Jurkat, Clone E6-1 (cell line): ENCODE results near the gene RRAD.
"Not testable (repeated sequence)": the region's sequence is repeated elsewhere in the genome, so short reads cannot be mapped to it uniquely, and the experiment has no call there.

ENCODE experiments used
- DNase-seq: peaks from one replicate; pipeline ENCODE4 v3.0.0-alpha.2; 2011; ENCODE audit warnings: low read depth, low spot score
- H3K4me3 ChIP-seq: 2 replicates; pipeline ENCODE4 v1.5.1; 2011; ENCODE audit warnings: mild to moderate bottlenecking, low read length, control low read depth, moderate library complexity

The RRAD gene

DNA sequence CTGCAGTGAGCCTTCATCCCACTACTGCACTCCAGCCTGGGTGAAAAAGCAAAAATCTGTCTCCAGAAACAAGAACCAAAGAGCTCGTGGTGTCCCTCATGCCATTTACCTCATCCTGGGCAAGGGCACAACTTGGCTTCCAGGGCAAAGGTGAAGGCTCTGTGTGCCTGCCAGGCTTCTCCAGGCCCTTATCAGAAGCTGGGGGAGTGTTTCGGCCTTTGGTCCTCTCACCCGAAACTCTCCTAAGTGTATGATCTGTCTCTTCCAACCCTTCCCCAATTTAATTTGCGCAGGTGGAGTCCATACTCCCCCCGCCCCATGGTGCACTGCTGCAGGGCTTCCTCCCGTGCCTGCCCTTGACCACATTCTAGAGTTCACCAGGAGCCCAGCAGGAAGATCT, 11.1 kb upstream of the RRAD start:
- H3K4me3 ChIP-seq, result no peak overlapping the region
- no peak for DNase-seq

DNA sequence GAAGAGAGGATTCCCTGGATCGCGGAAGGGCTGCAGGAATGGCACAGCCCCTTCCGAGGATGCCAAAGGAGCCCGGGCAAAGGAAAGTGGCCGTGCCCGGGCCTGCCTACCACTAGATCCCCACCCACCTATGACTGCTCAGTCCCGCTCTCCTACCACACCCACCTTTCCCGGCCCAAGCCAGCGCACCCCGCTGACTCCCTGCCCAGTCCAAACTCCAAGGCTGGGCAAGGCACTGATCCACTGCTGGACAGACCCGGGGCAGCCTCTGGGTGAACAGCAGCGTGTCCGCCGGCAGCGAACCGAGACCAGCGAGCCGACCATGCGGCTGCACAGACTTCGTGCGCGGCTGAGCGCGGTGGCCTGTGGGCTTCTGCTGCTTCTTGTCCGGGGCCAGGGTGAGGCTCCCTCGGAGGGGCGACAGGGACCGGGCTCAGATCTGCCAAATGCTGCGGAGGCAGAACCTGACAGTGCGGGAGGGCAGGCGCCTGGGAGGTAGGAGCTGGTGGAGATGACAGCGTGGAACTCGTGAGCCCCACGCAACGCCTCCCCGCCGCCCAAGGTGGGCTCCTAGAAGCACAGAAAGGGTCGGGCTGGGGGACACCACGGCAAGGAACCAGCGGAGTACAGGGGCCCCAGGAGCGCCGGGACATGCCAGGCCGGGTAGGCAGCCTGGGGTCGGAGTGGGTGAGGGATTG, 10.1 kb upstream of the RRAD start, which contains the start of gene CES2:
Gene CES2 (plus strand): TSS at position 203 of the 698 bp plus-strand sequence. CDS start 120 bp downstream, at position 323.
- peak within 1 kb of the TSS; percentile 99 for H3K4me3 ChIP-seq
- no peak for DNase-seq

DNA sequence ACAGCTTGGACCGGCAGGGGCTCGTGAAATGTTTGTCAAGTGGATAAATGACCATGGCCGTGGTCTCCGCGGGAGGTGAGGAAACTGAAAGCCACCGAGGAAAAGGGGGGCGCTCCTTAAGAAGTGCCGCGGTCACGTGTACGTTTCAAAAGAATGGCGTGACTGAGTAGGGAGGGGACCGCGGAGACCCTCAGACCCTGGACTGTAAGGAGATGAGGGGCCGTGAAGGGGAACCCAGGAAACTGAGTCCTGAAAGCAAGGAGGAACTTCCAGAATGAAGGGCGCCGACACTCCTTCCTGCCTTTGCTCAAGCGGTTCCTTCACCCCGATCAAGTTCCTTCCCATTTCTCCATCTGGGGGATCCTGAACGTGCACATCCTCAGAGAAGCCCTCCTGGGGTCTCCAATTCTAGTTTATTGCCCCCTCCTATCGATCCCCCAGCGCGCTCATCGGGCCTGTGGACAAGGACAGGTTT, 9.5 kb upstream of the RRAD start:
- H3K4me3 ChIP-seq, result peak overlapping the region; percentile 99
- not testable (repeated sequence) for DNase-seq

DNA sequence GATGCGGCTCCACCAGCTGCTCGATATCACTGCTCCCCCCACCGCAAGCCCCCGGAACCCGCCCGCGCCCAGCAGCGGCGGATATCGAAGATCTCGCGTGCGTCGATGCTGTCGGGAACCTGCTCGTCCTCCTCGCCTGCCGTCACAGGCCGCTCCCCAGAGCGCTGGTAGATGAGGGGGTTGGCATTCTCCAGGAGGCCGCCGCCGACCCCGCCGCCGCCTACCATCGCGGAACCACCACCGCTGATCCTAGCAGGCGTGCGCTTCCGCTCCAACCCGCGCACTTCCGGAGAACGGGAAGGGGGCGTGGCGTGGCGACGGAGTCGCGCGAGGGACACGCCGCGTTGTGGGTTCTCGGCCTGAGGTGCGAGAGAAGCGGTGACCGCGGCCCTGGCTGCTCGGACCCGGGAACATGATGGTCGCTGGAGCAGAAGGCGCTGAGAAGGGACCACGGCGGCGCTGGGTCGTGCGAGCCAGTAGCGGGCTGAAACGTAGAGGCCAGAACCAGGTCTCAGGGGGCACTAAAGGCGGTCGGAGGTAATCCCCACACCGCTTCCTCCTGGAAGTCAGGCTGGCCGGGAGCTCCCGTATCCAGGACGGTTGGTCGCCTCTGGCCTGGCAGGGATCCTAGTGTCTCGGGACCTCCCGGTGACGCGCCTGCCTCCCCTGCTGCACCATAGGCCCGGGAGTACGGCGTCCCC, 9.0 kb upstream of the RRAD start, which contains the start of gene CIAO2B:
Gene CIAO2B (minus strand): TSS at position 265 of the 701 bp plus-strand sequence. CDS start 38 bp downstream, at position 227.
- peak within 1 kb of the TSS; percentile 99 for H3K4me3 ChIP-seq
- DNase-seq, result peak; percentile 69

DNA sequence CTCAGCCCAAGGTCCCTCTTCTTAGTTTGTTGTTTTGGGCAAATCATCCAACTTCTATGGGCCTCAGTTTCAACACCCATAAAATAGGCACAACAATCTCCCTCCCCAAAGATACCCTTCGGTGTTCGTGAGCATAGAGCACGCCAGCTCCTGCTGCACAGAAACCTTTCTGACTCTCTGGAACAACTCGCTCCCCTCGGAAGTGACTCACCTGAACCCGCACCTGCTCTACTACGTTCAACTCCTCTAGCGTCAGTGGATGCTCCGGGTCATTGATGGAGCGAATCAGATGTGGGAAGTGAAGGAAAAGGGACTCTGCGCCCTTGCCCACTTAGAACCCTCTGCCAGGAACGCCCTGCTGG, 8.4 kb upstream of the RRAD start:
- DNase-seq, result no peak
- peak overlapping the region; percentile 99 for H3K4me3 ChIP-seq

DNA sequence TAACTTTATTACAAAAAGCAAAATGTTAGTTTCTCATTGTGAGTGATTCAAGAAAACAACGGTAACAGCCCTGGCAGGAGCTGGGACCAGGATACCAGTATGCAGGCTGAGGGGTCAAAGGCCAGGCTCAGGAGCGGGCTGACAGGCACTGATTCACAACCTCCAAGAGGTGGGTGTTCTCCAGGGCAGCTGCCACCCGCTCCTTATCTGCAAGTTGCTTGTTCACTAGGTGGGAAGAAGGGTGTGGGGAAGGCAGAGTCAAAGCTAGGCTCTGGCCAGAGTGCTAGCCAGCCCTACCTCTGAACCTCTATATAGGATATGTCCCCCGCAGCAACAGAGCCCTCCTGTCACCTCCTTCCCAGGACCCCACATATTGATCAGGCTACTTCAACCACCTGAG, 6.7 kb upstream of the RRAD start:
- DNase-seq, result no peak
- H3K4me3 ChIP-seq, result no peak overlapping the region

DNA sequence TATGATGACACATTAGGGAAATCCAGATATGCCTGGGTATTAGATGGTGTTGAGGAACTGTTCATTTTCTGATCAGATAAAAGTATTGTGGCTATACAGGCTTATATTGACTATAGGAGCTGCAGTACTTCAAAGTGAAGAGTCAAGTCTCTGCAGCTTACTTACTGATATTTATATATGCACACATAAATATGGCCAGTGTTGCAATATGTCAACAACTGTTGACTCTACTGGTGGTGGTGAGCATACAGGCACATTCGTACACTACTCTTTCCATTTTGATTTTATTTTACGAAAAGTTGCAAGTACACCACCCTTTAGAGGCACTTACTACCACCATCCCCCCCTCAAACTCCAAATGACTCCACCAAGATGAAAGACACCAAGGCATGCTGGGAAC, 6.3 kb upstream of the RRAD start:
- H3K4me3 ChIP-seq, result no peak overlapping the region
- no peak for DNase-seq

DNA sequence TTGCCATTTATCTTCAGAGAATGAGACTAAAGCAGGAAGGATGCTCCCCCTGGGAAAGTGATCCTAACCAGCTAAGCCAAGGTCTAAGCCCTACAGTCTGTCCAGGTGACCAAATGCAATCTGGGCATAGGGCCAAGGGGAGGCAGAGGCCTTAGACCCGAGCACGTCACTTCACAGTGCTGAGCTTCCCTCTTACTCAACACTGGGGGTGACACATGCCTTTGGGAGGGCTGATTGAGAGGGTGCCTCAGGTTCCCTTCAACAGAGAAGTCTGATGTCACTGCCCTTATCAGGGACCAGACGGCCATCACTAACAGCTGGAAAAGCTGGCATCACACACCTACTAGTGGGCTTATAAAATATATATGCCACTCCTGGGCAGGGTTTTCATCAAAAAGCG, 4.9 kb upstream of the RRAD start:
- no peak overlapping the region for H3K4me3 ChIP-seq
- no peak for DNase-seq

DNA sequence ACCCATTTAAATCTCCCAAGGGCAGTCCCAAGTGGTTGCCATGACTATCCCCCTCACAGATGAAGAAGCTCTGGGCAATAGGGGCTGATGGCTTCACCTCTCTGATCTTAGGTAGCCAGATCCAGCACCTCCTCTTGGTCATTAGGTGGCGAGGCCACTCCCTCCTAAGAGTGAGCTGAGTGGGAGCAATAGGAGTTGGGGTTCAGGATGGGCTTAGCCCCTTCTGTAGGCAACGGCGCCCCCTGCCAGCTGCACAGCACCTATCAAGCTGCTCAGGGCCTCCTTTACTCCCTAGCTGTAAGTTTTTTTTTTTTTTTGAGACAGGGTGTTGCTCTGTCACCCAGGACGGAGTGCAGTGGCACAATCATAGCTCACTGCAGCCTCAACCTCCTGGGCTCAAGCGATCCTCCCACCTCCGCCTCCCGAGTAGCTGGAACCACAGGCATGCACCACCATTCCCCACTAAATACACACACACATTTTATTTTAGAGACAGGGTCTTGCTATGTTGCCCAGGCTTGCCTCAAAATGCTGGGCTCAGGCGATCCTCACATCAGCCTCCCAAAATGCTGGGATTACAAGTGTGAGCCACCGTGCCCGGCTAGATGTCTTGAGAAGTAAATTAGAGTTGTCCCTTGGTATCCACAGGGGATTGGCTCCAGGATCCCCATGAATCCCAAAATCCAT, 3.5 kb upstream of the RRAD start:
- H3K4me3 ChIP-seq, result no peak overlapping the region
- DNase-seq, result peak; percentile 30

DNA sequence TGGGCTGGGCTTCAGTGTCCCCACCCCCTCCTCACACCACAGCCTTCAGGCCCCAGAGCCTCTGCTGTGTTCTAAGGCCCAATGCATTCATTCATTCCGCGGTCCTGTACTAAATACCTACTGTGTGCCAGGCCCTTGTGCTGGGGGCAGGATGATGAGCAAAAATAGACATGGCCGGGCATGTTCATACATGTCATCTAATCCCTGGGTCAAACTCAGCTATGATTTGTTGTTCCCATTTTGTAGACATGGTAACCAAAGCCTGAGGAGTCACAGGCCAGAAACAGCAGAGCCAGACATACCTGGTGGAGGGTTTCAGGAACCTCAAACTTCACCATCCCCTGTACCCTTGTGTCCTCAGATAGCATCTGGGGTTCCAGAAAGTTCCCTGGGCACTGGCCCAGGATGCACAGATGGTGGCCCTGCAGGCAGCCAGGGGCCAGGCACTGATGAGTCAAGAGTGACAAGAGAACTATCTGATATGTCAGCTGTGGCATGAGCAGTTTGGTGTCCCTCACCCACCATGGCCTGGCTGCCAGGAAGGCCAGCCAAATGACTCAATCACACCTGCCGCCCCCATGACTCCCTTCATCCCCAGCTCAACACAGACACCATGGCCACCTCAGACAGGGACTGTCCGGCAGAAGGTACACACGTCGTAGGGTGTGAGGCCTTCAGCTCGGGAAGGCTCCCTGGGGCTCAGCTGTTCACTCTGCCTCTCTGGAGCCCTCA, 2.7 kb upstream of the RRAD start:
- no peak for DNase-seq
- no peak overlapping the region for H3K4me3 ChIP-seq

DNA sequence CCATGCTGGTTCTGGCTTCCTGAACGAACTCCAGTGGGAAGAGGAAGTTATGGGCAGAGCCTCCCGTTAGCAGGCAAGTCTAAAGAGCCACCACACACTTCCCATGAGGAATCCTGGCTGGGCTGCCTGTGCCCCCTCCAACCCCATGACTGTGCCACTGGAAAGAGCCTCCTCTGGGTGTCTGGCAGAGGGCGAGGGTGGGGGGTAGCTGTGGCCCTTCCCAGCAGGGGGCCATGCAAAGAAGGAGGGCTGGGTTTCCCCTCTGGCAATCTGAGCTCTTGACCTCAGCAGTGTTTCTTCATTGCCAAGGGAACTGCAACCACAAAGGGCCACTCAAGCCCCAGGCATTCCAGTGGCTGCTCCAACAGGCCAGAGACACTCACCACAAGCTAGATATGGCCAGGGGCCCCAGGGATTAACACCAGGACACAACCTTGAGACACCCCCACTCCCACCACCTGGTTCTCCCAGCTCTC, 1.7 kb upstream of the RRAD start:
- H3K4me3 ChIP-seq, result no peak overlapping the region
- no peak for DNase-seq

DNA sequence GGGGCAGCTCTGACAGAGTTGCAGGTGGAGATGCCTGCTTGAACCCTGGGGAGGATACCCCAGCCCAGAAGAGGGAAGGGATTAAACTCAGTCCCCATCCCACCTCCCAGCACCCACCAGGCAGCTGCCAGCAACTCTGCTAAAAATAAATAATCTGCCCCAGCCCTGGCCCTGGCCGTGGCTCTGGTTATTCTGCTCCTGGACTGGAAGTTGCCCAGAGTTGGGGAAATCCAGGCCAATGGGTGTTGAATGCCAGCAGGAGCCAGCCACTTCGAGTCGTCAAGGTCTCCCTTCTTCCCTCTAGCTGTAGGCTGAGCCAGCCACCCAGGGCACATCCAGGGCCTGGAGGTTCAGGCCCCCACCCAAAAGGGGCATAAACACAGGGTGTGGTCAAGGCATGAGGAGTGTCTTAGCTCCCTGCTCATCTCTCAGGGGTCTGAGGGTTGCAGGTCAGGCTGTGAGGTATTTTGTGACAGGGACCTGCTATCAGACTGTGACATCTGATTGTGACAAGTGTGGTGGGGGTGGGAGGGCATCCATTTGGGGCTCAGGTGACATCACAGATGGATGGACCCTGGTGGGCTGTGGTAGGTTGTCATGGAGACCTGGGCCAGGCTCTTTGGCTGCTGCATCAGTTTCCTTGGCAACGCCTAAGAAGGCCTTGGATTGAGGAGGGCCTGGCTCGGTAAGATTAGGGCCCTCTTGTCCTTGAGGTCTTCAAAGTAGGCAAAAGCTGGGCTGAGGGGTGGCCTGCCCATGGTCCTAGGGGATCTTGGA, 1.0 kb upstream of the RRAD start:
- no peak for DNase-seq

DNA sequence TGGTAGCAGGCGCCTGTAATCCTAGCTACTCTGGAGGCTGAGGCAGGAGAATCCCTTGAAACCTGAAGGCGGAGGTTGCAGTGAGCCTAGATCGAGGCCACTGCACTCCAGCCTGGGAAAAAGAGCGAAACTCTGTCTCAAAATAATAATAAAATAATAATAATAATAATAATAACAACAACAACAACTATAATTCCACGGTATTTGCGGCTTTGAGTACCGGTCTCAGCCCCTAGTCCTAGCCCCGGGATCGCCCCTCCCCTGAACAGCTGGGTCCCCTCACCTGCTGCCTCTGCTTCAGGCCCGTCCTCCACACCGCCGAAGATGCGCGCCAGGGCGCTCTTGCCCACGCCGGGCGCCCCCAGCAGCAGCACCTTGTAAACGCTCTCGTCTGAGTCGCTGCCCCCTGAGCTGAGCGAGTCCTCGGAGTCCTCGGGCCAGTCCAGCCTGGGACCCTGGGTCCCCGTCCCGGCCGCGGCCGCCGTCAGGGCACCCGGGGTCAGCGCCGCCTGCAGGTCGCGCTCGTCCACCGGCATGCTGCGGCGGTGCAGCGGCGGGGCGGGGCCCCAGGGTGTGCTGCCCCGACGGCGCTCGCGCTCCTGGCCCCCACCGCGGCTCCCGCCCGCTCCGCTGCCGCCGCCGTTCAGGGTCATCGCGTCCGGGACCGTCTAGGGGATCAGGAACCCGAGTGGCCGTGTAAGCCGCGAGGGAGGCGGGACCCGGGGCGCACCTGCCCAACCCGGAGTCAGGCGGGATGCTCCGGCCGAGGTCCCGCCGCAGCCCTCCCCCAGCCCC, 611 bp downstream of the RRAD start:
- no peak overlapping the region for H3K4me3 ChIP-seq
- no peak for DNase-seq

More for the DNA sequence above, 1.0 kb upstream of the RRAD start:
- no peak overlapping the region for H3K4me3 ChIP-seq

DNA sequence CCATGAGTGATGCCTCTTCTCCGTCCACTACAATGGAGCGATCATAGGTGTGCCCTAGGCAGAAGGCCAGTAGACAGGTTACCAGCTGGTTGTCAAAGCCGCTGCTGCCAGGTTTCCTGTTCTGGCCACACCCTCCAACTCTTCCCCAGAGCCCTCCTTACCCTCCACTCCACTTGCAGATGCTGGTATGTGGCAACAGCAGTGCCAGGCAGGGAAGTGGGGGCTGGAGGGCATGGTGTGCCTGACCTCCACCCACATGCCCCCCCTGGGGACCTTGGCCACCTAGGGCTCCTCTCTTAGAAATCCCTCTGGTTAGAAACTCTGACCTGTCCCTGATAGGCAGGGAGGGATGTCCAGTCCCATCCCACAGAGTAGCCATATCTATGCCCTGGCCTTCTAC, 1.5 kb downstream of the RRAD start:
- no peak for DNase-seq
- H3K4me3 ChIP-seq, result no peak overlapping the region

DNA sequence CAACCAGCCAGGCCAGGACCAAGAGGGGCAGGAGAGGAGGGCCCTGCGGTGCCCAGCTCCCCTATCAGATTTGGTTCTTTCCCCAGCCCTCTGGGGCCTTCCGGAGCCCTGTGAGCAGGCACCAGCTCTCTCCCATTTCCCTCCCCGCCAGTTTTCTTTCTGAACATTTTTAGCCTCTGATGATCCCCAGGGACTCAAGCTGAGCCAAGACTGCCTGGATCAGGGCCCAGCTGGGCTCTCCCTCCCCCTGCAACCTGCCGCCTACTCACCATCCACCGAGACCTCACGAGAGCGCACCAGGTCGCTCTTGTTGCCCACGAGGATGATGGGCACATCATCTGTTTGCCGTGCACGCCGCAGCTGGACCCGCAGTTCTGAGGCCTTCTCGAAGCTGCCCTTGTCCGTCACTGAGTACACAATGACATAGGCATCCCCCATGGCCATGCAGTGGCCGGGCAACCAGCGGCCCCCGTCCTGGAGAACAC, 2.0 kb downstream of the RRAD start:
- H3K4me3 ChIP-seq, result no peak overlapping the region
- DNase-seq, result no peak

DNA sequence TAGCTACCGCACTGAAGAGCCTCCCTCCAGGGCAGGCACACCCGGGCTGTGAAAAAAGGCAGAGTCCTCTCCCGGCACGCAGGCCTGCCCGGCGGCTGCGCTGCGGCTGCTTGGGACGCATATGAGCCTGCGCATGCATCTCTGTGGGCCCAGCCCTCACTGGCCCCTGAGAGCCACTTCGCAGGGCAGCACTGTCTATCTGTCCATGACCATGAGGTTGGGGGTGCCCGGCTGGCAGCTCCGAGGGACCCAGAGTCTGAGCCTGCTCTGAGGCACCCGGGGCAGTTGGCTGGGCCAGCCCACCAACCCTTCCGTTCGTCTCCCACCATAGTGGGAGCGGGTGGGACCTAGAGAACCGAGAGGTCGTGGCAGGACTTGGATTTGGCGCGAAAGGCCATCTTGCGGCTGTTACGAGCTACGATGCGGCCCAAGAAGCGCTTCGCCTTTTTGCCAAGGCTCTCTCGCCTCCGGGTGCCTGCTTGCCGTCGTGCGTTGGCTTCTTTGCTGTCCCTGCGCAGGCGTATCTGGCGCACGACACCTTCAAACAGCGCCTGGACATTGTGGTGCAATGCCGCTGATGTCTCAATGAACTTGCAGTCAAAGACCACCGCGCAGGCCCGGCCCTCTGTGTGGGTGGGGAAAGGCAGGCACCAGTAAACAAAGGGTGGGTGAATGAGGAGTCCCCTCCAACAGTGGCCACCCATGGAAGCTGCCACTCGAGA, 3.4 kb downstream of the RRAD start:
- DNase-seq, result no peak
- H3K4me3 ChIP-seq, result no peak overlapping the region
